Measurements from ENCODE around the gene SEPHS1. TPM values are rescaled to one million over a fixed set of nuclear protein-coding genes. Genes with fewer than 3 reads are reported as not detected.
"Not testable (repeated sequence)": the region's sequence is repeated elsewhere in the genome, so short reads cannot be mapped to it uniquely, and the experiment has no call there.

SEPHS1 gene
- polyA plus RNA-seq, 1 donor from 2014 or later, result 7.9 TPM

DNA sequence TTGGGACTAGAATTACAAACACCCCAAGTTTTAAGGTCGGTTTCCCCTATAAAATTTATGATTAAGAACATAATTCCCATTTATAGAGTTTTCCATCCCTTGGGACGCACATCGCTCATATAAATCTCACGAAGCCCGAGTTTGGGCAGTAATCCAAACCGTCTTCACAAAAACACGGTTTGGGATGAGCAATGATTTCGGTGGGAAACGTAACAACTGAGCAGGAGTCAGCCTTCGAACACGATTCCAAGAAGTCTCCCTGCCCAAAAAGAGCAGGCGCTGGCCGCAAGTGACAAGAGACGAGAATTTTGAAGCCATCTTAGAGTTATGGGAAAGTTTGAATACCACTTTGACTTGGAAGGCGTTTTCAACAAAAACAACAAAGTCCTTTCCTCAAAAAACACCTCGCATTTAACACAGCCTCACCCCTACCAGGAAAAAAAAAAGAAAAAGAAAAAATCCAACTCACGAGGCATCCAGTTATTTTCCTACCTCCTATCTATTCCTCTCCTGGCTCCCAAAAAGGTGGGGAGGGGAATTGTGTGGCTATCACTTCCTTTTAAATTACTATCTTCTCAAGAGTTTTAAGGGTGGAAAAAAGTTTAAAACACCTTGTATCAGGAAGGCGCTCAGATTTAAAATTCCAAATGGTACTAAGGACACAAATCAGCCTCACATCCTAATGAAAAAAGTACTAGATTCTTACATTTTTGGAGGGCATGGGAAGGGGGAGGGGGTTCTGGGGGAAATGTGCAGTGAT is 1.6 kb downstream of the SEPHS1 start:
- H3K36me3 Mint-ChIP-seq, result peaks cover 3% of the 10 kb centered on the region
- H3K27me3 Mint-ChIP-seq, result peaks cover 6% of the 10 kb centered on the region
- H3K9me3 Mint-ChIP-seq, result no peaks in the 10 kb centered on the region
- peak overlapping the region; percentile 69 to 86 (median 86) for H3K27ac Mint-ChIP-seq
- peaks cover 14 to 33% (median 20%) of the 10 kb centered on the region in 3 donors for H3K4me1 Mint-ChIP-seq
- peak overlapping the region; percentile 74 to 96 (median 90) for H3K4me3 Mint-ChIP-seq

DNA sequence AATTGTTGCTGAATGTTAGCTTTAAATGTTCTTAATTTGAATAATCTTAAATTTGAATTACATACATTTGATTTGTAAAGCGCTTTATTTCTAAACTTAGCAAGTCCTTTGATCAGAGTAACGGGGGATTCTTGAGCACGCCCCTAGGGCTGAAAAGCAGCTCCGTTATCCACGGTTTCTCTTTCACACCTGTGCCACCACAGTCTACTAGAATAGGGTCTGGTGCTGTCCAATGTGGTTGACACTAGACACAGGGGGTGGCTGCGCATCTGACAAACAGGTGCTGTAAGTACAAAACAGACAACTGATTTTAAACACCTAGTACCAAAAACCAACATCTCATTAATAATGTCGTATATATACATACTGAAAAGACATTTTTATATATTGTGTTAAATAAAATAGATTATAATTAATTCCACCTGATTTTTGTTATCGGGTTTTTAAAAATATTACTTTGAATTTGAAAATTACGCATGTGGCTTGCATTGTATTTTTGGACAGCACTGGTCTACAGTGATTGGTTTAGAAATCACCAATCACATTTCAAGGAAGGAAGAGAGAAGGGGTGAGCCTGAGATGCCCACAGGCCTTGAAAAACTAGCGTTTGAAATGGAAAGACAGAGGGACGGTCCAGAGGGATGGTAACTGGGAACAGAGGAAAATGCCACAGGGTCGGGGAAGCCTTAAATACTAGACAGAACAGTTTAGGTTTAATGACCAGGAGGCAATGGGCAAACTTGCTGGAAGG is 7.3 kb downstream of the SEPHS1 start:
- H3K27ac Mint-ChIP-seq, result peak overlapping the region in 2 of 3 donors; percentile 44 to 63

DNA sequence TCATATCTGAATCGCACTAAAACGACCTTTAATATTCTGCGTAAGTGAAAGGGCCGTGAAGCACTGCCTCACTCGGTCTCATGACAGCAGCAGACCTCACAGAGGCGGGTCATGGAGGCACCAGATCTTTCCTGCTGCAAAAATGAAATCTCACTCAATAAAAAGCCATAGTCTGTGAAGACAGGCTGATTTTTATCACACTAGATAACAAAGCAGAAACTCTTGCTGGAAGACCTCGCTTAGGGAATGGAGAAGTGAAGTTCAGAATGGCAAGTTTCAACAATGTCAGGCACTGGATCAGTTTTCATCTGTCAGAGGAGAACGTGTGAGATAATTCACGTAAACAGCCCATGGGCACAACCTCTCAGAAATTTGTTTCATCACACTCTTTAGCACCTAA is 8.0 kb downstream of the SEPHS1 start:
- H3K4me3 Mint-ChIP-seq, result peak overlapping the region; percentile 8 to 83 (median 74)

More for the DNA sequence above, 7.3 kb downstream of the SEPHS1 start:
- no peaks in the 10 kb centered on the region for H3K9me3 Mint-ChIP-seq
- peaks cover 12 to 26% (median 15%) of the 10 kb centered on the region in 3 donors for H3K4me1 Mint-ChIP-seq
- H3K27me3 Mint-ChIP-seq, result no peaks in the 10 kb centered on the region
- peak overlapping the region; percentile 41 to 83 (median 74) for H3K4me3 Mint-ChIP-seq
- H3K36me3 Mint-ChIP-seq, result peaks cover 4% of the 10 kb centered on the region

DNA sequence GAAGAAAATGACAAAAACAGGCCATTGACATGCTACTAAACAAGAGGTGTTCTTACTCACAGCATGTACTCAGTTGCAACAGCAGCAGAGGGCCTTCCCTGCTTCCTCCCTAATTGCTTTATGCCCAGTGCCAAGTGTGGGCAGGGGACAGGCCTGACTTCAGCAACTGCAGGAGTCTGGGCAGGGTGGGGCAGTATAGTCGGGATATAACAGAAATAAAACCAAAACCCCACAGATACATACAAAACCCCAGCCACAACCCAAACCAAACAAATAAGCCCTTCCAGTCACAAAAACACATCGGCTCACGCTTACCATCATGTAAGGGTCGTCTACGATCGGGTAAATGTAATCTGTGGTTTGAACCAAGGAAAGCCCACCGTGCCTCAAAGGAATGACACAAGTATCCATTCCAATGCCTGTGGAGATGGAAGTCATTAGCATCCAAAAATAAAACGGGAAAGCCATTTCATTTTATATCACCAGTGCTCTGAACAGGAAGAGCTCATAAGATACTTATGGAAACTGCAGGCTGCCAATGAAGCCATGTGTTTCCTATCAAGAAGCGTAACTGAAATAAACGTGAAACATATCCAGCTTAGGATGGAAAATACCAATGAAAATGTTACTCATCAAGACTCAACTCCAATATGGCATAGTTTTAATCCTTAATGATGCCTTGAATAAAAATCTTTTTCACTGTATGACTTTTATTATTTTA is 9.5 kb downstream of the SEPHS1 start:
- H3K27ac Mint-ChIP-seq, result no peak overlapping the region
- H3K27me3 Mint-ChIP-seq, result no peaks in the 10 kb centered on the region
- peaks cover 12 to 17% (median 16%) of the 10 kb centered on the region in 3 donors for H3K4me1 Mint-ChIP-seq
- no peak overlapping the region for H3K4me3 Mint-ChIP-seq
- no peaks in the 10 kb centered on the region for H3K9me3 Mint-ChIP-seq
- peaks cover 2% of the 10 kb centered on the region for H3K36me3 Mint-ChIP-seq

More for the DNA sequence above, 8.0 kb downstream of the SEPHS1 start:
- H3K36me3 Mint-ChIP-seq, result peaks cover 4% of the 10 kb centered on the region
- H3K4me1 Mint-ChIP-seq, result peaks cover 12 to 22% (median 16%) of the 10 kb centered on the region in 3 donors
- no peaks in the 10 kb centered on the region for H3K9me3 Mint-ChIP-seq
- H3K27ac Mint-ChIP-seq, result peak overlapping the region in 2 of 3 donors; percentile 44 to 63
- no peaks in the 10 kb centered on the region for H3K27me3 Mint-ChIP-seq

DNA sequence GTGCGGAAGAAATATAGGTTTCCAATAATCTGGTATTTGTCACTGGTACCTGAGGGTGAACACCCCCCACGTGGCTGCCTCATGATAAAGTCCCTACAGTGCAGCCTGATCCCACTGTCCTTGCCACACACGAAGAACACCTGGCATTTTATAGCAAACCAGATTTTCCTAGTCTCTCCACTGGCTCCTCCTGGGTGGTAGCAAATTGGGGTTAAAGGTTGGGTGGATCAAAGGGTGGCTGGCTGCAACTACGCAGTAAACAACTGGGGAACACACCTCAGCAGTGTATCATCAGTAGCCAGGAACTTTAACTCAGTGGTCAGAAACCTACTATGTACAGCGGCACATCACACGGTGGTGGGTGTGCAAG is 10.3 kb downstream of the SEPHS1 start:
- Mint-ChIP-seq H3K4me3 (no peak overlapping the region), H3K27ac (no peak overlapping the region), H3K36me3 (peaks cover 2% of the 10 kb centered on the region), H3K9me3 (no peaks in the 10 kb centered on the region), H3K4me1 (peaks cover 12 to 16% (median 15%) of the 10 kb centered on the region in 3 donors), H3K27me3 (no peaks in the 10 kb centered on the region)

DNA sequence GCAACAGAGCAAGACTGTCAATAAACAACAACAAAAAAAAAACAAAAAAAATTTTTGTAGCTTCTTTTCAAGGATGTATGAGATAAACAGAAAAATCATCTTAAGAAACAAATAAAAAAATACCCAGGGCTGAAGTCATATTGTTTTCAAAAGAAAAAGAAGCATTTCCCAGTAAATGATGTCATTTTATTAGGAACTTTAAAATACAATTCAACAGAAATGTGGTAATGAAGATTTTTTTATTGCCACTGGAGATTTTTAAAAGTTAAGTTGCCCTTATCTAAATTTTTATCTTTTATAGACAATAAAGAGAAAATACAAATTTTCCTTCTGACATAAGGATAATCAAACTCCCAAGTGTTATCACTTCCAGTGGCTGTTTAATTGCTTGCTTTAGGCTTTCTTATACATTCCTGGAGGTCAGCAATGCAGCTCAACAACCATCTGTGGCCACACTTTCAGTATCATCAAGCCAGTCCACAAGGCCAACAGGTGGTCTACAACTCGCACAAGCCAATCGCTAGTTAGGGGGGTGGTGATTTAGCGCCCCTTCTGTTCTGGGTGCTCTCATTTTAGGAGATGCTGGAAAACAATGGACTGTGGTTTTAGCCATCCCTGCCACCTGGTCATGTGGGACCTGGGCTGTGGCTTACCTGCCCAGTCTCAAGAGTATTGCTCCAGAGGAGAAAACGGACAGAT is 10.8 kb downstream of the SEPHS1 start:
- peaks cover 2% of the 10 kb centered on the region for H3K36me3 Mint-ChIP-seq
- H3K4me3 Mint-ChIP-seq, result no peak overlapping the region
- H3K27ac Mint-ChIP-seq, result no peak overlapping the region
- no peaks in the 10 kb centered on the region for H3K9me3 Mint-ChIP-seq
- no peaks in the 10 kb centered on the region for H3K27me3 Mint-ChIP-seq
- H3K4me1 Mint-ChIP-seq, result peaks cover 12 to 15% (median 14%) of the 10 kb centered on the region in 3 donors

DNA sequence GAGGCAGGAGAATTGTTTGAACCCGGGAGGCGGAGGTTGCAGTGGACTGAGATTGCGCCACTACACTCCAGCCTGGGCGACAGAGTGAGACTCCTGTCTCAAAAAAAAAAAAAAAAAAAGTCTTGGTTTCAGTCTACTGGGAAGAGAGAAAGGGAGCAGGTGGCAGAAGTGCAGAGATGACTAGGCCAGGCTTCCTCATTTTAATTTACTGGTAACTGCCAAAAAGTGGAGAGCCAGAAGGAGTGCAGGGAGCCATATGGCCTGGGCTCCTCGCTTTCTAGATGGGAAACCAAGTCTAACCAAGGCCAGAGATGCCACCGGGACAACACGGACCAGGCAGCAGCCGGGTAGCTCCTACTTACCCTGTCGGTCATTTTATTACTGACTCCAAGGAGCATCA is 12.2 kb downstream of the SEPHS1 start:
- Mint-ChIP-seq H3K36me3 (peaks cover 2% of the 10 kb centered on the region), H3K27ac (peak overlapping the region in 1 of 3 donors; percentile 73), H3K4me3 (no peak overlapping the region), H3K4me1 (peaks cover 8 to 12% (median 11%) of the 10 kb centered on the region in 3 donors), H3K27me3 (no peaks in the 10 kb centered on the region), H3K9me3 (peaks cover 0 to 2% (median 0%) of the 10 kb centered on the region in 3 donors)

DNA sequence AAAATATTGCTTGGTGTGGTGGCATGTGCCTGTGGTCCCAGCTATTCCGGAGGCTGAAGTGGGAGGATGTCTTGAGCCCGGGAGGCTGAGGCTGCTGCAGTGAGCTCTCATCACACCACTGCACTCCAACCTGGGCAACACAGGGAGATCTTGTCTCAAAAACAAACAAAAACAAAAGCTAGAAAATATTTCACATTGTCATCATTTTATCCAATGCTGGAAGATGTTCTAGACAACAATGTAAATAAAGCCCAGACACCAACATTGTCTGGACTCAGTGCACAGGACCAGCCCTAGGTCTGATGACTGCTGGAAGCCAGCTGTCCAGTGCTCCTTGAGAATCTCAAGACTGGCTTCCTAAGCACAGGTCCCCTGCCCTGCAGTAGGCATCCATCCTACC is 13.5 kb downstream of the SEPHS1 start:
- Mint-ChIP-seq H3K9me3 (peaks cover 0 to 2% (median 0%) of the 10 kb centered on the region in 3 donors), H3K27ac (no peak overlapping the region), H3K4me1 (peaks cover 0 to 10% (median 6%) of the 10 kb centered on the region in 3 donors), H3K4me3 (no peak overlapping the region), H3K27me3 (no peaks in the 10 kb centered on the region), H3K36me3 (peaks cover 2% of the 10 kb centered on the region)

DNA sequence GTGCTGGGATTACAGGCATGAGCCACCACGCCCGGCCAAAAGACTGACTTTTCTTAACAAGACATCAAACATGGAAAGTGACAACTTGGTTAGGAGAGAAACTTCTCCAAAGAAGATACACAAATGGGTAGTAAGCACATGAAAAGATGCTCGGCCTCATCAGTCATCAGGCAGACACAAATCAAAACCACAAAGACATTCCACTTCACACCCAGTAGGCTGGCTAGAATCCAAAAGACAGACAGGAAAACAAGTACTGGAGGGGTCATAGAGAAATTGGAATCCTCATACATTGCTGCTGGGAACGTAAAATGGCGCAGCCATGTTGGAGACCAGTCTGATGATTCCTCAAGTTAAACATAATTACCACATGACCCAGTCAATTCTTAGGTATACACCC is 16.4 kb downstream of the SEPHS1 start:
- no peak overlapping the region for H3K27ac Mint-ChIP-seq
- H3K27me3 Mint-ChIP-seq, result no peaks in the 10 kb centered on the region
- H3K36me3 Mint-ChIP-seq, result peaks cover 4% of the 10 kb centered on the region
- H3K9me3 Mint-ChIP-seq, result peaks cover 0 to 2% (median 0%) of the 10 kb centered on the region in 3 donors
- H3K4me3 Mint-ChIP-seq, result no peak overlapping the region
- peaks cover 0 to 8% (median 4%) of the 10 kb centered on the region in 3 donors for H3K4me1 Mint-ChIP-seq

DNA sequence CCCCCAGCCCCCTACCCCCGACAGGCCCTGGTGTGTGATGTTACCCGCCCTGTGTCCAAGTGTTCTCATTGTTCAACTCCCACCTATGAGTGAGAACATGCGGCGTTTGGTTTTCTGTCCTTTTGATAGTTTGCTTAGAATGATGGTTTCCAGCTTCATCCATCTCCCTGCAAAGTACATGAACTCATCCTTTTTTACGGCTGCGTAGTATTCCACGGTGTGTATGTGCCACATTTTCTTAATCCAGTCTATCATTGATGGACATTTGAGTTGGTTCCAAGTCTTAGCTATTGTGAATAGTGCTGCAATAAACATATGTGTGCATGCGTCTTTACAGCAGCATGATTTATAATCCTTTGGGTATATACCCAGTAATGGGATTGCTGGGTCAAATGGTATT is 17.1 kb downstream of the SEPHS1 start:
- not testable (repeated sequence) for H3K9me3 Mint-ChIP-seq, H3K4me3 Mint-ChIP-seq, H3K27ac Mint-ChIP-seq, H3K27me3 Mint-ChIP-seq, H3K36me3 Mint-ChIP-seq, H3K4me1 Mint-ChIP-seq

DNA sequence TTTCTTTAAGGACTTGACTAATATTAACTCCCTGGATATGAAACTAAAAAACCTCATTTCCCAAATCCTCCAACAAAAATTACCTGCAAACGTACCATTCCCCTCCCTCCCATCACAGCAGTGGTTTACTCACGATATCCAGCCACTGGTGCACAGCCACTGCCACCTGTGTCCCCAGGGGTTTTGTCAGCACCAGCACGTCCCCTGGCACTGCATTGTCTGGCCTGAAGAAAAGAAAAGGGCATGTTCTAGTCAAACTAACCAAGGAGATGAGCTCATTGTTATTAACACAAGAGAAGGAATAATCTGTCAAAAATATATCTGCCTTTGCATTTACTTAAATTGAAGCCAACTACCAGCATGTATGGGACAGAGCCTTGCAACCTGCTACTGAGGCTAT is 18.5 kb downstream of the SEPHS1 start:
- Mint-ChIP-seq H3K9me3 (peaks cover 0 to 2% (median 0%) of the 10 kb centered on the region in 3 donors), H3K4me3 (no peak overlapping the region), H3K36me3 (peaks cover 6% of the 10 kb centered on the region), H3K4me1 (peaks cover 0 to 5% (median 4%) of the 10 kb centered on the region in 3 donors), H3K27me3 (no peaks in the 10 kb centered on the region), H3K27ac (no peak overlapping the region)

DNA sequence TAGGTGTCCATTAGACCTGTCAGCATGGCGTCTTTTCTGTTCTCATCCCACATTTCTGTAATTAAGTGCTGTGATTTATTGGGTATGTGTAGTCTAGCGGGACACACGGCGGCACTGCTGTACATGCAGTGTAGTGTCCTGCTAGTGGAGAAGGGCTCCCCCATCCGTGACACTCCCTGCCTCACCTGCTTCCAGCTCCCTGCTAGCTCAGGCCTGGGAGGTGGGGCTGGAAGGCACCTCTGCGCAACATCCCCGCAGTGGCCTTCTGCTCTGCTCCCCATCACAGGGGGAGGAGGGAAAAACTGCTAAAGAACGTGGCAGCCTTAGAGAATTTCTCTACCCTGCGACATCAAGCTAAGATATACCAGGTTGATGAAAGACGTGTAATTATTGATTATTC is 19.5 kb downstream of the SEPHS1 start:
- Mint-ChIP-seq H3K36me3 (peaks cover 6% of the 10 kb centered on the region), H3K27ac (no peak overlapping the region), H3K9me3 (peaks cover 0 to 2% (median 0%) of the 10 kb centered on the region in 3 donors), H3K4me1 (peaks cover 0 to 5% (median 4%) of the 10 kb centered on the region in 3 donors), H3K4me3 (no peak overlapping the region), H3K27me3 (no peaks in the 10 kb centered on the region)

DNA sequence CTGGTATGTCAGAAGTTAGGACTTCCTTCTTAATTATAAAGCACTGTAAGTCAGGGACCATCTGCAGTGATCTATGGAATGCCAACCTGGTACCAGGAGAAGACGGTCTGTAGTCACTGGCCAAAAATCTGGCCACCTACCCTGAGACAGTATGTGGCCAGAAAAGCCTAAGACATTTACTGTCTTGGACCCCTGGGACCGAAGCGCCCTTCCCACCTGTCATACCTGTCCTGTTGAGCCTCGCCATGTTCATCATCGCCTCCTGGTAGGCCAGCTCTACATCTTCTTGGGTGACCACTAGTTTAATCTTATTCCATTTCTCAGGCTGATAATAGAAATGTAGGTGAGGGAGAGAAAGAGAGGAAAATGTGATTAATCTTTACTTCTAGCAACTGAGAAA is 20.0 kb downstream of the SEPHS1 start:
- Mint-ChIP-seq H3K4me1 (peaks cover 0 to 5% (median 4%) of the 10 kb centered on the region in 3 donors), H3K27me3 (no peaks in the 10 kb centered on the region), H3K9me3 (peaks cover 0 to 2% (median 0%) of the 10 kb centered on the region in 3 donors), H3K4me3 (no peak overlapping the region), H3K27ac (no peak overlapping the region), H3K36me3 (peaks cover 6% of the 10 kb centered on the region)

DNA sequence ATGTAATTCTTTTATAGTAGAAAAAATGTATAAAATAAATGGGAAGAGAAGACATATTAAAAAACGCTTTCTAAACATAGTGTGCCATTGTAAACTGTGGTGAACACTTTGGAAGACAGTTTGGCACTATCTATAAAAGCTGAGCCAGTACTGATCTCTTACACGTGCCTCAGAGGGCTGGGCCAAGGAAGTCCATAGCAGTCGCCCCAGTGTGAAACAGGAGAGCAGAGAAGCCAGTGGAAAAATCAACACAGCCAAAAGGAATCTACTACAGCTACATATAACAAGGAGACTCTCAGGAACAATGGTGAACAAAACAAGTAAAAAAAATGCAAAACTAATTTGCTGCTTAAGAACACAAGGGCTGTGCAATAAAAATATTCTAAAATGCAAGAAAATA is 20.6 kb downstream of the SEPHS1 start:
- Mint-ChIP-seq H3K27me3 (no peaks in the 10 kb centered on the region), H3K9me3 (peaks cover 0 to 2% (median 0%) of the 10 kb centered on the region in 3 donors), H3K4me1 (peaks cover 0 to 5% (median 4%) of the 10 kb centered on the region in 3 donors), H3K27ac (no peak overlapping the region), H3K4me3 (no peak overlapping the region), H3K36me3 (peaks cover 6% of the 10 kb centered on the region)
